WERI-Rb-1 (cell line): ENCODE measurements around the gene STAMBPL1.

Experiments
- DNase-seq: peaks from one replicate; pipeline ENCODE4 v3.0.0-alpha.2; 2020
- H3K27ac ChIP-seq: fragments of 250-450 bp; sonication (Bioruptor Pico); 2 replicates; pipeline ENCODE4 v1.5.1; 2020; ENCODE audit warnings: mild to moderate bottlenecking, moderate library complexity
- H3K27me3 ChIP-seq: fragments of 250-450 bp; sonication (Bioruptor Pico); 2 replicates; pipeline ENCODE4 v1.5.1; 2021; ENCODE audit warnings: mild to moderate bottlenecking, low read depth, moderate library complexity; ENCODE audit not compliant: insufficient read depth, severe bottlenecking
- H3K36me3 ChIP-seq: fragments of 250-450 bp; sonication (Bioruptor Pico); 2 replicates; pipeline ENCODE4 v1.5.1; 2020; ENCODE audit warnings: mild to moderate bottlenecking, moderate library complexity
- H3K4me3 ChIP-seq: 2 replicates; pipeline ENCODE4 v1.5.1; 2011; ENCODE audit warnings: low read depth, mild to moderate bottlenecking, control low read depth, low read length
- H3K9me3 ChIP-seq: fragments of 250-450 bp; sonication (Bioruptor Pico); 2 replicates; pipeline ENCODE4 v1.5.1; 2021; ENCODE audit warnings: mild to moderate bottlenecking, moderate library complexity; ENCODE audit not compliant: severe bottlenecking
- CTCF ChIP-seq: IDR thresholded peaks from 2 replicates; pipeline ENCODE4 v1.5.1; 2011; ENCODE audit warnings: low read depth, mild to moderate bottlenecking, control low read depth, inconsistent platforms, low read length

The STAMBPL1 gene

DNA sequence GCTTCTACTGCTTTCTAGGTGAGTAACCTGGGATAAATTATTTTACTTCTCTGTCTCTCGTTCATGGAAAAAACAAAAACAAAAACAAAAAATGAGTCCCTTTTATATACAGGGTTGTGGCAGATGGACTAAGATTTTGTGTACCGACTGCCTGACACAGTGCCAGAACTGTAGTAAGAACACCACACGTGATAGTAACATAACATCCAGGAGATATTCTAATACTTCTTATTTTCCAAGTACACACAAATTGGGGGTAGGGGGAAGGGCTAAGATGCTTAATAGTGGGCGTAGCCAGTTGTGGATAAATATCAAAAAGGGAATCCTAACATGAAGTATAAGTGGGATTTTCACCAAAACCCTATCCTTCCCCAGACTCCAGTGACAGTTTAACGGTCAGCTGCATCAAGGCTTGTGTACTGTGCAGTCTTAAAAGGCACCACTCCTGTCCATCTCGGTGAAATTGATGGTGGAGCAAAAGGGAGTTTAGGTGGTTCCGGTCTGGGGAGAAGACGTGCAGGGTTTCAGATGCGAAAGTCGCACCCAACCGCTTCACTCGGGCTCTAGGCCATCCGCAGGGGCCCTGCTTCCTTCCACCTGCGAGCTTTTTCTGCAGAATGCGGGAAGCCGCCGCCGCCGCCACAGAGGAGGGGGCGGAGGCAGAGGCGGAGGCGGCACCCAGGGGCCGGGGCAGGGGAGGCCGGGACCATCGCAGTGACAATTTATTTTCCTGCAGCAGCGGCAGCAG lies at the start of gene STAMBPL1:
Gene STAMBPL1 (plus strand): TSS at position 712 of the 748 bp plus-strand sequence. CDS start 21,464 bp downstream, outside the sequence.
- Histone ChIP-seq H3K36me3 (peaks cover 4% of the 10 kb centered on the region; the same call in 1 of the 2 replicates), H3K27me3 (no peaks in the 10 kb centered on the region), H3K27ac (peak within 1 kb of the TSS; percentile 97), H3K9me3 (no peaks in the 10 kb centered on the region), H3K4me3 (peak within 1 kb of the TSS; percentile 97)
- TF ChIP-seq CTCF, result no peak
- peak; percentile 76 for DNase-seq

GRCh38 chr10:88830643-88831268 lies 49.3 kb upstream of the STAMBPL1 start:
- Histone ChIP-seq H3K27me3 (no peaks in the 10 kb centered on the region), H3K27ac (no peak overlapping the region), H3K9me3 (no peaks in the 10 kb centered on the region), H3K36me3 (no peaks in the 10 kb centered on the region), H3K4me3 (no peak overlapping the region)
- no peak for DNase-seq
- TF ChIP-seq CTCF, result no peak

- no peaks in the 10 kb centered on the region for H3K27me3 ChIP-seq
- no peak overlapping the region for H3K27ac ChIP-seq
- no peak for DNase-seq
- no peak for TF ChIP-seq CTCF
- no peaks in the 10 kb centered on the region for H3K9me3 ChIP-seq
- H3K4me3 ChIP-seq, result no peak overlapping the region
- no peaks in the 10 kb centered on the region for H3K36me3 ChIP-seq
Measured at GRCh38 chr10:88831709-88832108, 48.3 kb upstream of the STAMBPL1 start.

DNA sequence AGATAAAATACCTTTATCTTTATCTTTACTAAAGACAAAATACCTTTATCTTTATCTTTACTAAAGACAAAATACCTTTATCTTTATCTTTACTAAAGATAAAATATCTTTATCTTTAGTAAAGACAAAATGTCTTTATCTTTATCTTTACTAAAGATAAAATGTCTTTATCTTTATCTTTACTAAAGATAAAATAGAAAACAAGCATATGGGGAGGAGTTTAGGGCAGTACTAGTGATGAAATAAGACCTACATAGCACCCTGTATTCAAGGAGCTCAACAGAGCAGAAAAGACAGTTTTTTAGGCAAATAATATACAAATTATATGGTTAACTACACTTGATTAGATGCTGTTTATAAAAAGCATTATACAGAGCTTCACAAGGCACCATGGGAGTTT lies 47.7 kb upstream of the STAMBPL1 start:
- no peak for TF ChIP-seq CTCF
- H3K9me3 ChIP-seq, result no peaks in the 10 kb centered on the region
- no peak overlapping the region for H3K4me3 ChIP-seq
- H3K27ac ChIP-seq, result no peak overlapping the region
- no peaks in the 10 kb centered on the region for H3K27me3 ChIP-seq
- DNase-seq, result no peak
- H3K36me3 ChIP-seq, result no peaks in the 10 kb centered on the region

- H3K9me3 ChIP-seq, result no peaks in the 10 kb centered on the region
- H3K27ac ChIP-seq, result no peak overlapping the region
- H3K27me3 ChIP-seq, result no peaks in the 10 kb centered on the region
- no peak for DNase-seq
- no peaks in the 10 kb centered on the region for H3K36me3 ChIP-seq
- no peak overlapping the region for H3K4me3 ChIP-seq
- no peak for TF ChIP-seq CTCF
Measured at GRCh38 chr10:88833156-88833555, 46.9 kb upstream of the STAMBPL1 start.
